ENCODE data around the gene WEE1.

Gene WEE1

DNA sequence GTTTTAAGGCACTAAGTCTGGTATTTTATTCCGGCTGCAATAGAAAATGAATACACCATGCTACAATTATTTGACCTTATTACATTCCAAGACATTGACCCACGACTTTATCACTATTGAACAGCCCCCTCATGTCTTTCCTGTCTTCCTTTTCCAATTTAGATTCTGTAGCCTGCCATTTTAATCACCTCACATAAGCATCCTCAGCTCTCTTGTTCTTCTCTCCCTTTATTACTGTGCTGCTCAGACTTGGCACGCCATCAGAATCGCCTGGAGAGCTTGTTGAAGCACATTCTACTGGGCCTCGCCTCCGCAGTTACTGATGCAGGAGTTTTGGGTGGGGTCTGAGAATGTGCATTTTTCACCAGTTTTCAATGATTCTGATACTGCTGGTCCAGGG lies 51.7 kb downstream of the WEE1 start:
- no peak for DNase-seq

DNA sequence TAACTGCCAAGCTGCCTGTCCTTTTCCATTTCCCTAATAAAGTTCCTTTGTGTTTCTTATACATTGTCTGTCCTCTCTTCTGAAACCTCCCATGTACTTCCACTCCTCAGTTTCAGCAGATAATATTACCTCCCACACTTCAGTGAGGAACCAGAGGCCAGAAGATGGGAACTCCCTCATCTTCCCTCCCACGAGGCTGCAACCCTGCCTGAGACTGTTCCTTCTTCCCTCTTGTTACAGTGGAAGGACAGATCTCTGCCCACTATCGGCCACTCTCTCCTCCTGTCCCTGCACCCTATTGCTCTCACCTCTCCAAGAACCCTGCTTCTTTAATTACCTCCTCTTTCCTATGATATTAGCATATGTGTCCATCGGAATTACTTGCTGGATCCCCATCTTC lies 52.3 kb downstream of the WEE1 start:
- no peak for DNase-seq

DNA sequence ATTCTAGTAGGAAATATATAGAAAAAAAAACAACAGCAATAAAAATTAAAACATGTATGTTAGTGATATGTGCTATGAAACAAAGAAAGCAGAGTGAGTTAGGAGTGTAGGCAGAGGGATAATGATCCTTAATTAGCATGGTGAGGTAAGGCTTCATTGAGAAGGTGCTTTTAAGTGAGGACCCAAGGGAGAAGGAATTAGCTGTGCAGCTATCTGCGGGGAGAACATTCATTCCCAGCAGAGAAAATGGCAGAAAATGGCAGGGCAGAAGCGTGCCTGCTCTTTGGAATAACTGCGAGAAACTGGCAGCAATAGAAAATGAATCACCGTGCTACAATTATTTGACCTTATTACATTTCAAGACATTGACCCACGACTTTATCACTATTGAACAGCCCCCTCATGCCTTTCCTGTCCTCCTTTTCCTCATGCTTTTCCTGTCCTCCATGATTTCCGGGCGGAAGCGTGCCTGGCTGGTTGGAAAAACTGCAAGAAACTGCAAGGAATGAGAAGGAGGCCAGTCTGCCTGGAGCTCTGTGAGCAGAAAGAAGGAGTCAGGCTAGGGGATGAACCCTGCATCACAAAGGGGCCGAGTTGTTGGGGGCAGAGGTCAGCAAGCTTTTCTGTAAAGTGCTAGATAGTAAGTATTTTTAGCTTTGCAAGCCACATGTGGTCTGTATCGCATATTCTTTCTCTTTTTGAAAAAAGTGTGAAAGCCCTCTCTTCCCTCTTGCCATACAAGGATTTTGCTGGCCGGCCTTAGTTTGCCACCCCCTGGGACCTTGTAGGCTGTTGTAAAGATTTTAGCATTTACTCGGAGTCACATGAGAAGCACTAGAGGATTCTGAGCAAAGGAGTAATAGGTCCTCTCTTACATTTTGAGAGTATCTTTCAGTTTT lies 53.3 kb downstream of the WEE1 start:
- peak; percentile 95 for DNase-seq

DNA sequence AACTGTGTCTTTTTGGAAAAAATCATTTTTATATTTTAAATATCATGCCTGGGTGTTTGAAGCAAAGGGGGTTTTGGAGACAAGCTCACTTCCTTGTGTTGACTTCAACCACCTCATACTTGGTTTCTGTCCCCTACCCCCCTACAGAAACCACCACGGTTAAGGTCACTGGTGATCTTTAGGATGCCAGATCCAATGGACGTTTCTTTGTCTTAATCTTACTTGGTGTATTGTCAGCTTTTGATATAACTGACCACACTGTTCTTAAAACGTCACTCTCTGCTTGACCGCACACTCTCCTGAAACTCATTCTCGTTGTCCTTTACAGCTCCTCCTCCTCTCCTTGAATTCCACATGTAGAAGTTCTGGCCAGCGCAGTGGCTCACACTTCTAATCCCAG lies 55.6 kb downstream of the WEE1 start:
- DNase-seq: no peak

DNA sequence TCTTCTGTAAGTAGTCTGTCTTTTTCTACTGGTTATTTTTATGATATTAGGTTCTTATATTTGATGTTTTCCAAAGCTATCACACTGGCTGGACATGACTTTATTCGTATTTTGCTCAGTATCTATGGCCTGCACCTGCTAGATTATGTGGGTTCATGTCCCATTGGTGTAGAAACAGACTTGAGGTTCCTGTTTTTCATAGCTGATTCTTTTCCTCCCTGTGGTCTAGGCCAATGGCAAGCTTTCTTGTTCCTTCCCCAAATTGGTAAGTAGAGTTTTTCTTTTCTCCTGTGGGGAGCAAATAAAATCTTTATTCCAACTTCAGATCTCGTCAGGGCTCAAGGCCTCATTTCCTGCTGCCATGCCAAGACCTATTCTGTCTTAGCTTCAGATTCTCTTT lies 60.2 kb downstream of the WEE1 start:
- DNase-seq: no peak

DNA sequence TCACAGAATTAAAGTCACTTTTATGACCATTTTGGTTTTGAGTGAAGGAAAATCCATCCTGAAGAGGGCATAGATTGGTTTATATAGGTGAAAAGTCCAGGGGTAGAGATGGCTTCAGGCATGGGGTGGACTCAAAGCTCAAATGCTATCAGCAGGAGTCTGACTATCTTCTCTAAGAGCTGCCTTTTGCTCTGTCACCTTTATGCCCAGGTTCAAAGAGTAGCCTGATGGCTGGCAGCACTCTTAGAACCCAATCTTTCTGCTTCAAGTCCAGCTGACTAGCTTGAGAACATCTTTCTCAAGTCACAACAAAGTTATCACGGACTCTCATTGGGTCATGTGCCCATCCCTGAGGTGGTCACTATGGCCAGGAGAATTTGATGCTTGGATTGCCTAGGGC lies 63.2 kb downstream of the WEE1 start:
- DNase-seq: no peak

DNA sequence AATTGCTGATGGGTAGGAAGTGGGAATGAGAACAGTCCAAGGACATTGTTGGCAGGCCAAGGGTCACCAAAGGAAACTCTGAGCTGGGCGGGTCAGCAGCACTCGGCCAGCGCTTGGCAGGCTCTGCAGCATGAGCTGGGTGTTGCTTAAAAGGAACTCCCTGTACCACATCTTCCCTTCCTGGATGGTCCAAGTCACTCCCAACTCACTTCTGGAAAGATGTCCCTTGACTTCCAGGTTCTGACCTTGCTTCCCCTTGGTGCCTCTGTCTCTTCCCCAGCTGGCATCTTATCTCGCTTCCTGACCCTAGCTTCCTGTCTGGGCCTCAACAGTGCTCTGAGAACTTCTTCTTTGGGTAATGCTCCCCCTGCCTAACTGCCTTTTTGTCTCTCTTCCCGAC lies 65.6 kb downstream of the WEE1 start:
- DNase-seq: no peak

Data from NCI-H69 (cell line).